Thyroid gland (tissue), 4 donors: Measurements from ENCODE around the gene COMMD10. TPM values are rescaled to one million over a fixed set of nuclear protein-coding genes. Genes with fewer than 3 reads are reported as not detected.
"Not testable (repeated sequence)": the region's sequence is repeated elsewhere in the genome, so short reads cannot be mapped to it uniquely, and the experiment has no call there.

Experiments
- DNase-seq, 2 donors: peaks; one replicate each; pipeline ENCODE4 v3.0.0-alpha.2; 2019
- H3K27ac ChIP-seq, 3 donors: fragments of 200-600 bp; sonication (generic); 1 replicate in 2 of 3; 2 replicates in 1 of 3; pipeline ENCODE4 v1.5.1; 2016 to 2019; ENCODE audit warnings: mild to moderate bottlenecking in 1 of 3, moderate library complexity in 1 of 3
- H3K27me3 ChIP-seq: fragments of 200-600 bp; sonication (generic); one replicate; pipeline ENCODE4 v1.5.1; 2019
- H3K36me3 ChIP-seq, 2 donors: fragments of 200-600 bp; sonication (generic); one replicate each; pipeline ENCODE4 v1.5.1; 2016 to 2019
- H3K4me1 ChIP-seq, 2 donors: fragments of 200-600 bp; sonication (generic); one replicate each; pipeline ENCODE4 v1.5.1; 2017 to 2019
- H3K4me3 ChIP-seq, 3 donors: fragments of 200-600 bp; sonication (generic); replicated peaks in 1 of 3; 1 replicate in 2 of 3; 2 replicates in 1 of 3; pipeline ENCODE4 v1.5.1; 2016; ENCODE audit warnings: mild to moderate bottlenecking in 1 of 3
- H3K9me3 ChIP-seq: fragments of 200-600 bp; sonication (generic); one replicate; pipeline ENCODE4 v1.5.1; 2017
- CTCF ChIP-seq, 6 experiments: fragments of 200-600 bp in 3 of 6; fragments of 450-650 bp in 3 of 6; sonication (generic) in 3 of 6; IDR thresholded peaks; one replicate each; pipeline ENCODE4 v1.5.1; 2016 to 2019; ENCODE audit warnings: antibody characterized with exemption in 6 of 6, mild to moderate bottlenecking in 2 of 6, inconsistent platforms in 1 of 6, moderate library complexity in 1 of 6
- POLR2A ChIP-seq, 2 donors: fragments of 450-650 bp; IDR thresholded peaks; one replicate each; pipeline ENCODE4 v1.6.1; 2017; ENCODE audit warnings: antibody characterized with exemption in 2 of 2, mild to moderate bottlenecking in 2 of 2, moderate library complexity in 1 of 2
- whole genome bisulfite sequencing, 2 donors: methylation state at CpG; one replicate each; pipeline ENCODE4 v1.1.5; 2017; 5-methylcytosine and 5-hydroxymethylcytosine counted together
- intact Hi-C: fragments of 100-400 bp; cut with DNase I; formaldehyde crosslinking; loops from one replicate; pipeline ENCODE4 v1.15.1; 2023
- total RNA-seq, 4 donors: library from RNA; depleted of rRNA; stranded (reverse); fragments of >200 nt; gene quantifications; one replicate each; pipeline ENCODE4 v1.2.3, GENCODE V29; 2016

The COMMD10 gene
- total RNA-seq, 4 donors from 2014 or later: 51.9 to 73.5 (median 60.7) TPM

GRCh38 chr5:116091416-116091815 lies 6.6 kb downstream of the COMMD10 start:
- WGBS, 2 donors: 2% methylated on average over 1 of the region's 1 CpG
- DNase-seq: no peak
- no peaks in the 10 kb centered on the region for H3K27me3 ChIP-seq
- H3K36me3 ChIP-seq: peaks cover 21 to 26% of the 10 kb centered on the region in 2 donors
- intact Hi-C loops: no loop called here
- TF ChIP-seq CTCF (IDR thresholded peaks at IDR 0.05) (no peak), POLR2A (IDR thresholded peaks at IDR 0.05) (no peak)
- no peak overlapping the region for H3K27ac ChIP-seq
- peaks cover 0 to under 1% of the 10 kb centered on the region in 2 donors for H3K4me1 ChIP-seq
- no peaks in the 10 kb centered on the region for H3K9me3 ChIP-seq
- no peak overlapping the region for H3K4me3 ChIP-seq

DNA sequence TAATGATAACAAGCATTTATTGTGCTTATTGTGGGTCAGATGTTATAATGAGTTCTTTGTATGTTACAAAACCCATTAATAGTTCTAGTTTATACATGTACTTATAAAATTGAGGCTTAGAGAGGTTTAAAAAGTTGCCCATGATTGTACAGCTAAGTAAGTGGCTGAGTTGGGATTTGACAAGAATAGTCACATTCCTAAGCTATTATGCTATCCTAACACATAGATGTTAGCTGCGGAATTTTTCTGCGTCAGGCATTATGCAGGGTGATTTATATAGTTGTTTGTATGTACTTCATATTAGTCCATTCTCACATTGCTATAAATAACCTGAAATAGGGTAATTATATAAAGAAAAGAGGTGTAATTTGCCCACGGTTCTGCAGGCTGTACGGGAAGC lies 12.5 kb downstream of the COMMD10 start:
- H3K27me3 ChIP-seq: no peaks in the 10 kb centered on the region
- WGBS, 2 donors: 95 to 96% methylated on average over 4 of the region's 4 CpGs
- intact Hi-C loops: no loop called here

GRCh38 chr5:116098998-116099397 lies 14.2 kb downstream of the COMMD10 start:
- no peak overlapping the region for H3K27ac ChIP-seq
- intact Hi-C loops: no loop called here
- no peak for DNase-seq
- no peaks in the 10 kb centered on the region for H3K27me3 ChIP-seq
- WGBS, 2 donors: 97 to 98% methylated on average over 2 of the region's 2 CpGs
- no peaks in the 10 kb centered on the region for H3K9me3 ChIP-seq
- TF ChIP-seq CTCF (IDR thresholded peaks at IDR 0.05) (no peak), POLR2A (IDR thresholded peaks at IDR 0.05) (no peak)
- H3K36me3 ChIP-seq: peaks cover 5 to 9% of the 10 kb centered on the region in 2 donors
- H3K4me3 ChIP-seq: no peak overlapping the region
- H3K4me1 ChIP-seq: no peaks in the 10 kb centered on the region

More for the DNA sequence above, 12.5 kb downstream of the COMMD10 start:
- no peaks in the 10 kb centered on the region for H3K4me1 ChIP-seq
- H3K4me3 ChIP-seq: no peak overlapping the region
- no peak overlapping the region for H3K27ac ChIP-seq
- H3K36me3 ChIP-seq: peaks cover 21 to 24% of the 10 kb centered on the region in 2 donors
- TF ChIP-seq POLR2A (IDR thresholded peaks at IDR 0.05) (no peak), CTCF (IDR thresholded peaks at IDR 0.05) (no peak)
- DNase-seq: no peak
- no peaks in the 10 kb centered on the region for H3K9me3 ChIP-seq

GRCh38 chr5:116104941-116105340 lies 20.1 kb downstream of the COMMD10 start:
- H3K27ac ChIP-seq, H3K4me3 ChIP-seq, H3K9me3 ChIP-seq, H3K4me1 ChIP-seq, H3K27me3 ChIP-seq, intact Hi-C loops, DNase-seq, H3K36me3 ChIP-seq: not testable (repeated sequence)
- 95% methylated on average over 2 of the region's 2 CpGs for whole genome bisulfite sequencing, 2 donors

DNA sequence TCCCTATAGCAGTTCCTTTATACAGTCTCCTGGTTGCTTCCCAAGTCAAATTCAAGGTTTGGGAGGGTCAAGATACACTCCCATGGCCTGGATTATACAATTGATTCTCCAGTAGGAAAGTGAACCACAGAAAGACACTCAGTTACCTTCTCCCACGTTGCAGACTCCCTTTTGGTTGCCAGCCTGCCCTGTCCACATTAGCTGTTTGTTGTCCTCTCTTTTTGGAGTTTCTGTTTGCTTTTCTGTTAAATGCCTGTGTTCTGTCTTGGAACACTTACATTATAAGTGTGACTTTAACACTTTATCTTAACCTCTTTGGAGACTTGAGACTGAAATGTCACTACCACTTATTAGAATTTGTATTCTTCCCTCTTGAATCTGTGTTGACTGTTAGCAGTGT lies 30.3 kb downstream of the COMMD10 start:
- Histone ChIP-seq H3K4me3 (no peak overlapping the region), H3K9me3 (no peaks in the 10 kb centered on the region), H3K36me3 (no peaks in the 10 kb centered on the region), H3K27ac (no peak overlapping the region), H3K4me1 (peaks cover 0 to 4% of the 10 kb centered on the region in 2 donors), H3K27me3 (no peaks in the 10 kb centered on the region)
- WGBS, 2 donors: 61 to 78% methylated on average over 1 of the region's 1 CpG
- intact Hi-C loops: no loop called here
- DNase-seq: no peak
- TF ChIP-seq CTCF (IDR thresholded peaks at IDR 0.05) (no peak), POLR2A (IDR thresholded peaks at IDR 0.05) (no peak)

DNA sequence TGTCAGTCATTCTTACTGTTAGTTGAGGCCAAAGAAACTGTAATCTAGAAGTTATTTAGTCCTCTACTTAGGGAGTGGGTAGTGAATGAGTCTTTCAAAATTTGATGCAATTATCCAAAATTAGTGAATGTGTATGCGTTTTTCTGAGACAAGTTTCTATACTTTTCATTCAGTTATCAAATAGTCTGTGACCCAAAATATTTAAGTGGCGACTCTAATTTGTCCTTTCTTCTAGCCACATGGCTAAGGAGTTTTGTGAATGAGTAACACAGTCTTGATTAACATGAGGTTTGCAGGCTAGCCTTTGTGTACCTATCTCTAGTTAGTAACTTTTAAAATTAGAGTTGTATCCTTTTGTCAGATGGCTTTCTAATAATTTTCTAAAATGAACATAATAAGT lies 45.6 kb downstream of the COMMD10 start:
- no peak for DNase-seq
- no peaks in the 10 kb centered on the region for H3K4me1 ChIP-seq
- TF ChIP-seq POLR2A (IDR thresholded peaks at IDR 0.05) (no peak), CTCF (IDR thresholded peaks at IDR 0.05) (no peak)
- no peak overlapping the region for H3K27ac ChIP-seq
- WGBS, 2 donors: 44 to 45% methylated on average over 2 of the region's 2 CpGs
- H3K9me3 ChIP-seq: no peaks in the 10 kb centered on the region
- no peak overlapping the region for H3K4me3 ChIP-seq
- H3K27me3 ChIP-seq: no peaks in the 10 kb centered on the region
- intact Hi-C loops: no loop called here
- no peaks in the 10 kb centered on the region for H3K36me3 ChIP-seq
